SU-DHL-6 (cell line): Measurements from ENCODE around the gene SLC7A7.
"Not testable (repeated sequence)": the region's sequence is repeated elsewhere in the genome, so short reads cannot be mapped to it uniquely, and the experiment has no call there.

Experiments
- H2AFZ ChIP-seq: fragments of 200-600 bp; sonication (generic); 2 replicates; pipeline ENCODE4 v1.6.1; 2014; ENCODE audit warnings: low read depth, mild to moderate bottlenecking, moderate library complexity, mixed read lengths, antibody characterized with exemption, low read length; ENCODE audit not compliant: severe bottlenecking
- H3F3A ChIP-seq: fragments of 200-600 bp; shearing (Covaris generic); 2 replicates; pipeline ENCODE4 v1.6.0; 2016; ENCODE audit warnings: antibody characterized with exemption, mild to moderate bottlenecking; ENCODE audit not compliant: insufficient read depth
- H3K27ac ChIP-seq: fragments of 200-600 bp; sonication (generic); 2 replicates; pipeline ENCODE4 v1.5.1; 2016; ENCODE audit warnings: low read depth, mild to moderate bottlenecking, low read length, moderate library complexity, mixed read lengths
- H3K27me3 ChIP-seq: fragments of 200-600 bp; sonication (generic), shearing (Covaris generic); 2 replicates; pipeline ENCODE4 v1.6.0; 2014; ENCODE audit warnings: mild to moderate bottlenecking, low read length
- H3K36me3 ChIP-seq: fragments of 200-600 bp; sonication (generic); 2 replicates; pipeline ENCODE4 v1.6.1; 2014; ENCODE audit warnings: mild to moderate bottlenecking, low read length, mixed read lengths
- H3K4me2 ChIP-seq: fragments of 300-600, 200-600 bp; shearing (Covaris generic), sonication (generic); 2 replicates; pipeline ENCODE4 v1.6.0; 2014; ENCODE audit warnings: low read length, low read depth, mild to moderate bottlenecking; ENCODE audit not compliant: poor library complexity, severe bottlenecking
- H3K4me3 ChIP-seq: fragments of 200-600 bp; sonication (generic); 2 replicates; pipeline ENCODE4 v1.5.1; 2014; ENCODE audit warnings: antibody characterized with exemption, low read length, mild to moderate bottlenecking, mixed read lengths; ENCODE audit not compliant: insufficient read depth, poor library complexity, severe bottlenecking
- H3K79me2 ChIP-seq: fragments of 200-600 bp; sonication (generic); 2 replicates; pipeline ENCODE4 v1.6.1; 2014; ENCODE audit warnings: mild to moderate bottlenecking, low read length, moderate library complexity; ENCODE audit not compliant: insufficient read depth
- H3K9ac ChIP-seq: fragments of 200-600 bp; sonication (generic); 2 replicates; pipeline ENCODE4 v1.7.0; 2014; ENCODE audit warnings: mild to moderate bottlenecking, low read length
- H3K9me2 ChIP-seq: fragments of 200-600 bp; sonication (generic); replicated peaks from 2 replicates; pipeline ENCODE4 v1.6.1; 2014; ENCODE audit warnings: low read length; ENCODE audit not compliant: insufficient read depth
- H3K9me3 ChIP-seq: fragments of 200-600 bp; sonication (generic); 2 replicates; pipeline ENCODE4 v1.6.1; 2014; ENCODE audit warnings: low read length, mixed read lengths; ENCODE audit not compliant: insufficient read depth
- H4K20me1 ChIP-seq: fragments of 200-600 bp; sonication (generic); 2 replicates; pipeline ENCODE4 v1.6.1; 2014; ENCODE audit warnings: low read depth, mild to moderate bottlenecking, antibody characterized with exemption, low read length, moderate library complexity, mixed read lengths
- EZH2phosphoT487 ChIP-seq: fragments of 200-600 bp; sonication (generic), shearing (Covaris generic); conservative IDR thresholded peaks from 2 replicates; pipeline ENCODE4 v1.6.1; 2018; ENCODE audit warnings: mild to moderate bottlenecking, antibody characterized with exemption, low read length, moderate library complexity, mixed read lengths
- TF ChIP-seq, protein P1 (sequence below): fragments of 200-600 bp; sonication (generic); IDR thresholded peaks from one replicate; pipeline ENCODE4 v1.5.1; 2017; ENCODE audit warnings: antibody characterized with exemption, mild to moderate bottlenecking, low read length, moderate library complexity; ENCODE audit not compliant: insufficient read depth, poor library complexity, severe bottlenecking

Gene SLC7A7

DNA sequence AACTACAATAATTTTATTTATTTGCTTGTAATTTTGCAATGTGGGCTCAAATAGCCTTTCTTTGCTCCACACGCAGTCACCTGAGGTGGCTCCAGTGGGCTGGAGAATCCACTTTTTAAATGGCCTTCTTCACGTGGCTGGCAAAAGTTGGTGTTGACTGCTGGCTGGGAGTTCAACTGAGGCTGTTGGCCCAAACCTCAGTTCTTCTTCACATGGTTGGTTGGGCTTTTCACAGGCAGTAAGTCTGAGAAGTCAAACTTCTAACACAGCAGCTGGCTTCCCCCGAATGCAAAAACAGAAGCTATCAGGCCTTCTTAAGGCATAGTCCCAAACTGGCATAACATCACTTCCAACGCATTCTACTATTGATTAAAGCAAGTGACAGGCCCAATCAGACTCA is 50.9 kb downstream of the SLC7A7 start:
- Histone ChIP-seq H2AFZ (no peak overlapping the region), H3K9me3 (no peaks in the 10 kb centered on the region), H3K9ac (no peak overlapping the region), H3K27me3 (no peaks in the 10 kb centered on the region), H4K20me1 (no peaks in the 10 kb centered on the region; the same call in 1 of the 2 replicates), H3F3A (peaks cover 10% of the 10 kb centered on the region; the same call in 1 of the 2 replicates), H3K4me2 (no peak overlapping the region), H3K36me3 (no peaks in the 10 kb centered on the region), H3K27ac (no peak overlapping the region), H3K9me2 (no peaks in the 10 kb centered on the region), H3K4me3 (no peak overlapping the region), H3K79me2 (peaks cover 28% of the 10 kb centered on the region)
- no peak for TF ChIP-seq EZH2phosphoT487
- TF ChIP-seq, protein P1, sequence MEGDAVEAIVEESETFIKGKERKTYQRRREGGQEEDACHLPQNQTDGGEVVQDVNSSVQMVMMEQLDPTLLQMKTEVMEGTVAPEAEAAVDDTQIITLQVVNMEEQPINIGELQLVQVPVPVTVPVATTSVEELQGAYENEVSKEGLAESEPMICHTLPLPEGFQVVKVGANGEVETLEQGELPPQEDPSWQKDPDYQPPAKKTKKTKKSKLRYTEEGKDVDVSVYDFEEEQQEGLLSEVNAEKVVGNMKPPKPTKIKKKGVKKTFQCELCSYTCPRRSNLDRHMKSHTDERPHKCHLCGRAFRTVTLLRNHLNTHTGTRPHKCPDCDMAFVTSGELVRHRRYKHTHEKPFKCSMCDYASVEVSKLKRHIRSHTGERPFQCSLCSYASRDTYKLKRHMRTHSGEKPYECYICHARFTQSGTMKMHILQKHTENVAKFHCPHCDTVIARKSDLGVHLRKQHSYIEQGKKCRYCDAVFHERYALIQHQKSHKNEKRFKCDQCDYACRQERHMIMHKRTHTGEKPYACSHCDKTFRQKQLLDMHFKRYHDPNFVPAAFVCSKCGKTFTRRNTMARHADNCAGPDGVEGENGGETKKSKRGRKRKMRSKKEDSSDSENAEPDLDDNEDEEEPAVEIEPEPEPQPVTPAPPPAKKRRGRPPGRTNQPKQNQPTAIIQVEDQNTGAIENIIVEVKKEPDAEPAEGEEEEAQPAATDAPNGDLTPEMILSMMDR, result no peak

DNA sequence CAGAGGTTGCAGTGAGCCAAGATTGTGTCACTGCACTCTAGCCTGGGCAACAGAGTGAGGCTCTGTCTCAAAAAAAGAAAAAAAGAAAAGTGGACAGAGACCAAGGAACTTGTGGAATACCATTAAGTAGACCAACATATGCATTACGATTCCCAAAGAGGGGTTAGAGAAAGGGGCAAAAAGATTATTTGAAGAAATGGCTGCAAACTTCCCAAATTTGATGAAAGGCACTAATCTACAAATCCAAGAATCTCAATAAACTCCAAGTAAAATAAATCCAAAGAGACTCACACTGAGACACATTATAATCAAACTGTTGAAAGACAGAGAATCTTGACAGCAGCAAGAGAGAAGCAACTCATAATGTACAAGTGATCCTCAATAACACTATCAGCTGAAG is 53.5 kb downstream of the SLC7A7 start:
- TF ChIP-seq, protein P1, result no peak
- TF ChIP-seq EZH2phosphoT487, result no peak
- H2AFZ ChIP-seq, result no peak overlapping the region
- no peaks in the 10 kb centered on the region for H3K9me2 ChIP-seq
- H3K79me2 ChIP-seq, result peaks cover 3% of the 10 kb centered on the region
- H3K27ac ChIP-seq, result no peak overlapping the region
- H3K9me3 ChIP-seq, result no peaks in the 10 kb centered on the region
- H3K4me2 ChIP-seq, result no peak overlapping the region
- no peaks in the 10 kb centered on the region; the same call in 1 of the 2 replicates for H3F3A ChIP-seq
- H3K9ac ChIP-seq, result no peak overlapping the region
- H4K20me1 ChIP-seq, result no peaks in the 10 kb centered on the region
- no peaks in the 10 kb centered on the region for H3K27me3 ChIP-seq
- no peak overlapping the region for H3K4me3 ChIP-seq
- H3K36me3 ChIP-seq, result no peaks in the 10 kb centered on the region

DNA sequence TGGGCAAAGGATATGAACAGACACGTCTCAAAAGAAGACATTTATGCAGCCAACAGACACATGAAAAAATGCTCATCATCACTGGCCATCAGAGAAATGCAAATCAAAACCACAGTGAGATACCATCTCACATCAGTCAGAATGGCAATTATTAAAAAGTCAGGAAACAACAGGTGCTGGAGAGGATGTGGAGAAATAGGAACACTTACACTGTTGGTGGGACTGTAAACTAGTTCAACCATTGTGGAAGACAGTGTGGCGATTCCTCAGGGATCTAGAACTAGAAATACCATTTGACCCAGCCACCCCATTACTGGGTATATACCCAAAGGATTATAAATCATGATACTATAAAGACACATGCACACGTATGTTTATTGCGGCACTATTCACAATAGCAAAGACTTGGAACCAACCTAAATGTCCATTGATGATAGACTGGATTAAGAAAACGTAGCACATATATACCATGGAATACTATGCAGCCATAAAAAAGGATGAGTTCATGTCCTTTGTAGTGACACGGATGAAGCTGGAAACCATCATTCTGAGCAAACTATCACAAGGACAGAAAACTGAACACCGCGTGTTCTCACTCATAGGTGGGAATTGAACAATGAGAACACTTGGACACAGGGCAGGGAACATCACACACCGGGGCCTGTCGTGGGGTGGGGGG is 57.1 kb downstream of the SLC7A7 start:
- H4K20me1 ChIP-seq, H3K79me2 ChIP-seq, H3K36me3 ChIP-seq, H3K27me3 ChIP-seq, H3K9me2 ChIP-seq, H3F3A ChIP-seq, H3K4me3 ChIP-seq, H3K4me2 ChIP-seq, H3K27ac ChIP-seq, H3K9me3 ChIP-seq, H2AFZ ChIP-seq, H3K9ac ChIP-seq: not testable (repeated sequence)

DNA sequence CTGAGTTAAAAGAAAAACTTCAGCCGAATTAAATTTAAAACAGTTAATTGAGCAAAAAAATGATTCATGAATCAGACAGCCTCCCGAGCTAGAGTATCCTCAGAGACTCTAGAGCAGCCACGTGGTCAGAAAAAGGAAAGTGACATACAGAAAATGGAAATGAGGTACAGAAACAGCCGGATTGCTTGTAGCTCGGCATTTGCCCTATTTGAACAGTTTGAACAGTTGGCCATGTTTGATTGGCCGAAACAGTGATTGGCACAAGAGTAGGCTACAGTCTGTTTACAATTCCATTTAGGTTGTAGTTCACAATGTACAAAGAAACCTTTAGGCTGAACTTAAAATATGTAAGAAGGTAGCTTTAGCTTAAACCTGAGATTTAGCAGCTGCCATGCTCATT is 61.6 kb downstream of the SLC7A7 start:
- Histone ChIP-seq H3K4me2 (no peak overlapping the region), H4K20me1 (no peaks in the 10 kb centered on the region), H2AFZ (no peak overlapping the region), H3K79me2 (no peaks in the 10 kb centered on the region), H3K4me3 (no peak overlapping the region), H3K9ac (no peak overlapping the region), H3K9me2 (no peaks in the 10 kb centered on the region), H3K27ac (no peak overlapping the region), H3K36me3 (no peaks in the 10 kb centered on the region), H3K9me3 (no peaks in the 10 kb centered on the region), H3K27me3 (no peaks in the 10 kb centered on the region), H3F3A (no peaks in the 10 kb centered on the region)
- no peak for TF ChIP-seq EZH2phosphoT487
- TF ChIP-seq, protein P1, result no peak
